WTC11 (cell line): ENCODE results near the gene ESYT1. TPM values are rescaled to one million over a fixed set of nuclear protein-coding genes. Genes with fewer than 3 reads are reported as not detected.

Experiments used
- CREB1 ChIP-seq: sonication (generic); formaldehyde crosslinking; IDR thresholded peaks from 2 replicates; pipeline ENCODE4 v1.8.0; 2023; ENCODE audit warnings: mild to moderate bottlenecking, missing genetic modification reagents
- FOXK1 ChIP-seq: sonication (generic); formaldehyde crosslinking; IDR thresholded peaks from 2 replicates; pipeline ENCODE4 v1.8.0; 2022; ENCODE audit warnings: mild to moderate bottlenecking, moderate library complexity, missing genetic modification reagents
- GTF2I ChIP-seq: fragments of 250-450 bp; sonication (Bioruptor Pico); conservative IDR thresholded peaks from 2 replicates; pipeline ENCODE4 v1.4.0; 2021; ENCODE audit warnings: mild to moderate bottlenecking
- IRF2 ChIP-seq: sonication (generic); formaldehyde crosslinking; IDR thresholded peaks from 2 replicates; pipeline ENCODE4 v1.8.0; 2022; ENCODE audit warnings: low read depth, missing genetic modification reagents, borderline replicate concordance
- JUN ChIP-seq: sonication (generic); formaldehyde crosslinking; IDR thresholded peaks from 2 replicates; pipeline ENCODE4 v1.8.0; 2023; ENCODE audit warnings: mild to moderate bottlenecking, missing genetic modification reagents
- KAT7 ChIP-seq: sonication (generic); formaldehyde crosslinking; IDR thresholded peaks from 2 replicates; pipeline ENCODE4 v1.8.1; 2023; ENCODE audit warnings: missing genetic modification reagents, mild to moderate bottlenecking, borderline replicate concordance
- OVOL2 ChIP-seq: fragments of 250-450 bp; sonication (Bioruptor Pico); IDR thresholded peaks from 2 replicates; pipeline ENCODE4 v1.9.0; 2021; ENCODE audit warnings: mild to moderate bottlenecking, borderline replicate concordance
- RELA ChIP-seq: sonication (generic); formaldehyde crosslinking; IDR thresholded peaks from 2 replicates; pipeline ENCODE4 v1.8.1; 2022; ENCODE audit warnings: missing genetic modification reagents, mild to moderate bottlenecking, borderline replicate concordance
- RORB ChIP-seq: fragments of 250-450 bp; sonication (Bioruptor Pico); IDR thresholded peaks from 2 replicates; pipeline ENCODE4 v1.9.0; 2021; ENCODE audit warnings: mild to moderate bottlenecking
- SMAD3 ChIP-seq: sonication (generic); formaldehyde crosslinking; IDR thresholded peaks from 2 replicates; pipeline ENCODE4 v1.8.0; 2022; ENCODE audit warnings: missing genetic modification reagents, mild to moderate bottlenecking, borderline replicate concordance
- TP53 ChIP-seq: sonication (generic); formaldehyde crosslinking; IDR thresholded peaks from 2 replicates; pipeline ENCODE4 v1.8.1; 2023; ENCODE audit warnings: mild to moderate bottlenecking, missing genetic modification reagents
- ZNF121 ChIP-seq: sonication (generic); formaldehyde crosslinking; IDR thresholded peaks from 2 replicates; pipeline ENCODE4 v1.8.0; 2023; ENCODE audit warnings: missing genetic modification reagents
- ZNF138 ChIP-seq: sonication (generic); formaldehyde crosslinking; conservative IDR thresholded peaks from 2 replicates; pipeline ENCODE4 v1.8.1; 2022; ENCODE audit warnings: mild to moderate bottlenecking, moderate library complexity, missing genetic modification reagents
- ZNF232 ChIP-seq: sonication (generic); formaldehyde crosslinking; IDR thresholded peaks from 2 replicates; pipeline ENCODE4 v1.8.0; 2022; ENCODE audit warnings: mild to moderate bottlenecking, missing genetic modification reagents
- ZNF416 ChIP-seq: fragments of 250-450 bp; sonication (Bioruptor Pico); IDR thresholded peaks from 2 replicates; pipeline ENCODE4 v1.9.0; 2021; ENCODE audit warnings: mild to moderate bottlenecking, inconsistent platforms
- ZNF423 ChIP-seq: fragments of 250-450 bp; sonication (Bioruptor Pico); IDR thresholded peaks from 2 replicates; pipeline ENCODE4 v2.1.2; 2022; ENCODE audit warnings: mild to moderate bottlenecking, moderate library complexity
- ZNF671 ChIP-seq: fragments of 250-450 bp; sonication (Bioruptor Pico); IDR thresholded peaks from 2 replicates; pipeline ENCODE4 v1.8.0; 2021; ENCODE audit warnings: mild to moderate bottlenecking
- total RNA-seq: library from RNA; stranded (reverse); gene quantifications from 3 replicates; pipeline ENCODE4 v1.2.3, GENCODE V29; 2021
- TF ChIP-seq, protein P1 (sequence below): fragments of 250-450 bp; sonication (Bioruptor Pico); IDR thresholded peaks from 2 replicates; pipeline ENCODE4 v1.9.0; 2021; ENCODE audit warnings: moderate library complexity, mild to moderate bottlenecking, inconsistent platforms, borderline replicate concordance
- TF ChIP-seq, protein P2 (sequence below): sonication (generic); formaldehyde crosslinking; IDR thresholded peaks from 2 replicates; pipeline ENCODE4 v1.8.1; 2023; ENCODE audit warnings: mild to moderate bottlenecking, missing genetic modification reagents
- TF ChIP-seq, protein P3 (sequence below): fragments of 250-450 bp; sonication (Bioruptor Pico); IDR thresholded peaks from 2 replicates; pipeline ENCODE4 v1.8.0; 2021; ENCODE audit warnings: mild to moderate bottlenecking
- TF ChIP-seq, protein P4 (sequence below): sonication (generic); formaldehyde crosslinking; IDR thresholded peaks from 2 replicates; pipeline ENCODE4 v1.8.1; 2022; ENCODE audit warnings: missing genetic modification reagents, borderline replicate concordance
- TF ChIP-seq, protein P5 (sequence below): sonication (generic); formaldehyde crosslinking; IDR thresholded peaks from 2 replicates; pipeline ENCODE4 v1.8.0; 2022; ENCODE audit warnings: mild to moderate bottlenecking, missing genetic modification reagents
- TF ChIP-seq, protein P6 (sequence below): sonication (generic); formaldehyde crosslinking; IDR thresholded peaks from 2 replicates; pipeline ENCODE4 v1.8.1; 2022; ENCODE audit warnings: mild to moderate bottlenecking, moderate library complexity, missing genetic modification reagents
- TF ChIP-seq, protein P7 (sequence below): sonication (generic); formaldehyde crosslinking; IDR thresholded peaks from 2 replicates; pipeline ENCODE4 v1.8.0; 2023; ENCODE audit warnings: missing genetic modification reagents, mild to moderate bottlenecking, borderline replicate concordance

The ESYT1 gene
- total RNA-seq, 1 experiment from 2014 or later: 80.1 TPM

DNA sequence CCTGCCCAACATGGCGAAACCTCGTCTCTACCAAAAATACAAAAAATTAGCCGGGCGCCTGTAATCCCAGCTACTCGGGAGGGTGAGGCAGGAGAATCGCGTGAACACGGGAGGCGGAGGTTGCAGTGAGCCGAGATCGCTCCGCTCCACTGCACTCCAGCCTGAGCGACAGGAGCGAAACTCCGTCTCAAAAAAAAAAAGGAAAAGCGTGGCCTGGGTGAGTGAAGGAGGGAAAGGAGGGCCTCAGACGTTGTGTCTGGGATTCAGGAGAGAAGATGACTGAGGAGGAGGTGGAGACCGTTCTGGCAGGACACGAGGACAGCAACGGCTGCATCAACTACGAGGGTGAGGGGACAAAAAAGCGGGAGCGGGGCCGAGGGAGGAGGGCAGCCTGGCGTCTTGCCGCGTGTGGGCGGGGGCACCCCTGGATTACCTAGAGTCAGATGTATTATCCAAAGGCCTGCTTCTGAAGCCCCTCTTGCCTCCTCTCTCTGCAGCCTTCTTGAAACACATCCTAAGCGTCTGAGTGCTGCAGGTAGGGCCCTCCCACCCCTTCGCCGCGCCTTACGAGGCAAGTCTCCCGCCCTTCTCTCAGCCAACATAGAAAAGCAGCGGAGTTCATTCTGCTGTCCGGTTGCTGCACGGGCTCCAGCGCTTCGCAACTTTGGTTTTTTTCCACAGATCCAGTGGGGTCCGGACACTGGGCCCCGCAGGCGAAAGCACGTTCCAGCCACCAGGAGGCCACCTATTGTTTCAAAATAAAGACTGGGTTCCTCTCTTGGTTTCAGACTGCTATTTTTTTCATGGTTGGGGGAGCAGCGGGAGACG lies 29.3 kb downstream of the ESYT1 start (continued):
- TF ChIP-seq FOXK1: no peak
- TF ChIP-seq, protein P1, sequence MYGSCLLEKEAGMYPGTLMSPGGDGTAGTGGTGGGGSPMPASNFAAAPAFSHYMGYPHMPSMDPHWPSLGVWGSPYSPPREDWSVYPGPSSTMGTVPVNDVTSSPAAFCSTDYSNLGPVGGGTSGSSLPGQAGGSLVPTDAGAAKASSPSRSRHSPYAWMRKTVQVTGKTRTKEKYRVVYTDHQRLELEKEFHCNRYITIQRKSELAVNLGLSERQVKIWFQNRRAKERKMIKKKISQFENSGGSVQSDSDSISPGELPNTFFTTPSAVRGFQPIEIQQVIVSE: no peak
- no peak for TF ChIP-seq RELA
- TF ChIP-seq, protein P2, sequence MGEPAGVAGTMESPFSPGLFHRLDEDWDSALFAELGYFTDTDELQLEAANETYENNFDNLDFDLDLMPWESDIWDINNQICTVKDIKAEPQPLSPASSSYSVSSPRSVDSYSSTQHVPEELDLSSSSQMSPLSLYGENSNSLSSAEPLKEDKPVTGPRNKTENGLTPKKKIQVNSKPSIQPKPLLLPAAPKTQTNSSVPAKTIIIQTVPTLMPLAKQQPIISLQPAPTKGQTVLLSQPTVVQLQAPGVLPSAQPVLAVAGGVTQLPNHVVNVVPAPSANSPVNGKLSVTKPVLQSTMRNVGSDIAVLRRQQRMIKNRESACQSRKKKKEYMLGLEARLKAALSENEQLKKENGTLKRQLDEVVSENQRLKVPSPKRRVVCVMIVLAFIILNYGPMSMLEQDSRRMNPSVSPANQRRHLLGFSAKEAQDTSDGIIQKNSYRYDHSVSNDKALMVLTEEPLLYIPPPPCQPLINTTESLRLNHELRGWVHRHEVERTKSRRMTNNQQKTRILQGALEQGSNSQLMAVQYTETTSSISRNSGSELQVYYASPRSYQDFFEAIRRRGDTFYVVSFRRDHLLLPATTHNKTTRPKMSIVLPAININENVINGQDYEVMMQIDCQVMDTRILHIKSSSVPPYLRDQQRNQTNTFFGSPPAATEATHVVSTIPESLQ: no peak
- peak; percentile 62 for TF ChIP-seq ZNF121 (CRISPR knock-in tag)
- no peak for TF ChIP-seq ZNF671 (CRISPR knock-in tag)
- peak; percentile 34; the same call in 1 of the 2 replicates for TF ChIP-seq ZNF416 (CRISPR knock-in tag)
- no peak for TF ChIP-seq GTF2I (CRISPR knock-in tag)
- TF ChIP-seq, protein P3, sequence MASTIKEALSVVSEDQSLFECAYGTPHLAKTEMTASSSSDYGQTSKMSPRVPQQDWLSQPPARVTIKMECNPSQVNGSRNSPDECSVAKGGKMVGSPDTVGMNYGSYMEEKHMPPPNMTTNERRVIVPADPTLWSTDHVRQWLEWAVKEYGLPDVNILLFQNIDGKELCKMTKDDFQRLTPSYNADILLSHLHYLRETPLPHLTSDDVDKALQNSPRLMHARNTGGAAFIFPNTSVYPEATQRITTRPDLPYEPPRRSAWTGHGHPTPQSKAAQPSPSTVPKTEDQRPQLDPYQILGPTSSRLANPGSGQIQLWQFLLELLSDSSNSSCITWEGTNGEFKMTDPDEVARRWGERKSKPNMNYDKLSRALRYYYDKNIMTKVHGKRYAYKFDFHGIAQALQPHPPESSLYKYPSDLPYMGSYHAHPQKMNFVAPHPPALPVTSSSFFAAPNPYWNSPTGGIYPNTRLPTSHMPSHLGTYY (CRISPR knock-in tag): peak; percentile 66; the same call in 1 of the 2 replicates
- no peak for TF ChIP-seq JUN (CRISPR knock-in tag)
- TF ChIP-seq, protein P4, sequence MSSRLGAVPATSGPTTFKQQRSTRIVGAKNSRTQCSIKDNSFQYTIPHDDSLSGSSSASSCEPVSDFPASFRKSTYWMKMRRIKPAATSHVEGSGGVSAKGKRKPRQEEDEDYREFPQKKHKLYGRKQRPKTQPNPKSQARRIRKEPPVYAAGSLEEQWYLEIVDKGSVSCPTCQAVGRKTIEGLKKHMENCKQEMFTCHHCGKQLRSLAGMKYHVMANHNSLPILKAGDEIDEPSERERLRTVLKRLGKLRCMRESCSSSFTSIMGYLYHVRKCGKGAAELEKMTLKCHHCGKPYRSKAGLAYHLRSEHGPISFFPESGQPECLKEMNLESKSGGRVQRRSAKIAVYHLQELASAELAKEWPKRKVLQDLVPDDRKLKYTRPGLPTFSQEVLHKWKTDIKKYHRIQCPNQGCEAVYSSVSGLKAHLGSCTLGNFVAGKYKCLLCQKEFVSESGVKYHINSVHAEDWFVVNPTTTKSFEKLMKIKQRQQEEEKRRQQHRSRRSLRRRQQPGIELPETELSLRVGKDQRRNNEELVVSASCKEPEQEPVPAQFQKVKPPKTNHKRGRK (CRISPR knock-in tag): no peak
- TF ChIP-seq ZNF138: no peak
- TF ChIP-seq, protein P5, sequence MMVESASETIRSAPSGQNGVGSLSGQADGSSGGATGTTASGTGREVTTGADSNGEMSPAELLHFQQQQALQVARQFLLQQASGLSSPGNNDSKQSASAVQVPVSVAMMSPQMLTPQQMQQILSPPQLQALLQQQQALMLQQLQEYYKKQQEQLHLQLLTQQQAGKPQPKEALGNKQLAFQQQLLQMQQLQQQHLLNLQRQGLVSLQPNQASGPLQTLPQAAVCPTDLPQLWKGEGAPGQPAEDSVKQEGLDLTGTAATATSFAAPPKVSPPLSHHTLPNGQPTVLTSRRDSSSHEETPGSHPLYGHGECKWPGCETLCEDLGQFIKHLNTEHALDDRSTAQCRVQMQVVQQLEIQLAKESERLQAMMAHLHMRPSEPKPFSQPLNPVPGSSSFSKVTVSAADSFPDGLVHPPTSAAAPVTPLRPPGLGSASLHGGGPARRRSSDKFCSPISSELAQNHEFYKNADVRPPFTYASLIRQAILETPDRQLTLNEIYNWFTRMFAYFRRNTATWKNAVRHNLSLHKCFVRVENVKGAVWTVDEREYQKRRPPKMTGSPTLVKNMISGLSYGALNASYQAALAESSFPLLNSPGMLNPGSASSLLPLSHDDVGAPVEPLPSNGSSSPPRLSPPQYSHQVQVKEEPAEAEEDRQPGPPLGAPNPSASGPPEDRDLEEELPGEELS: no peak
- no peak for TF ChIP-seq ZNF232
- TF ChIP-seq TP53 (CRISPR knock-in tag): no peak
- no peak for TF ChIP-seq RORB (CRISPR knock-in tag)
- TF ChIP-seq SMAD3: 0 out of 2 replicates have a peak, but pooled peaks have one; percentile 12
- TF ChIP-seq CREB1 (CRISPR knock-in tag): 0 out of 2 replicates have a peak, but pooled peaks have one; percentile 18
- TF ChIP-seq OVOL2 (CRISPR knock-in tag): no peak
- TF ChIP-seq, protein P6, sequence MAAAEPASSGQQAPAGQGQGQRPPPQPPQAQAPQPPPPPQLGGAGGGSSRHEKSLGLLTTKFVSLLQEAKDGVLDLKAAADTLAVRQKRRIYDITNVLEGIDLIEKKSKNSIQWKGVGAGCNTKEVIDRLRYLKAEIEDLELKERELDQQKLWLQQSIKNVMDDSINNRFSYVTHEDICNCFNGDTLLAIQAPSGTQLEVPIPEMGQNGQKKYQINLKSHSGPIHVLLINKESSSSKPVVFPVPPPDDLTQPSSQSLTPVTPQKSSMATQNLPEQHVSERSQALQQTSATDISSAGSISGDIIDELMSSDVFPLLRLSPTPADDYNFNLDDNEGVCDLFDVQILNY: no peak
- no peak for TF ChIP-seq IRF2 (CRISPR knock-in tag)
- TF ChIP-seq, protein P7, sequence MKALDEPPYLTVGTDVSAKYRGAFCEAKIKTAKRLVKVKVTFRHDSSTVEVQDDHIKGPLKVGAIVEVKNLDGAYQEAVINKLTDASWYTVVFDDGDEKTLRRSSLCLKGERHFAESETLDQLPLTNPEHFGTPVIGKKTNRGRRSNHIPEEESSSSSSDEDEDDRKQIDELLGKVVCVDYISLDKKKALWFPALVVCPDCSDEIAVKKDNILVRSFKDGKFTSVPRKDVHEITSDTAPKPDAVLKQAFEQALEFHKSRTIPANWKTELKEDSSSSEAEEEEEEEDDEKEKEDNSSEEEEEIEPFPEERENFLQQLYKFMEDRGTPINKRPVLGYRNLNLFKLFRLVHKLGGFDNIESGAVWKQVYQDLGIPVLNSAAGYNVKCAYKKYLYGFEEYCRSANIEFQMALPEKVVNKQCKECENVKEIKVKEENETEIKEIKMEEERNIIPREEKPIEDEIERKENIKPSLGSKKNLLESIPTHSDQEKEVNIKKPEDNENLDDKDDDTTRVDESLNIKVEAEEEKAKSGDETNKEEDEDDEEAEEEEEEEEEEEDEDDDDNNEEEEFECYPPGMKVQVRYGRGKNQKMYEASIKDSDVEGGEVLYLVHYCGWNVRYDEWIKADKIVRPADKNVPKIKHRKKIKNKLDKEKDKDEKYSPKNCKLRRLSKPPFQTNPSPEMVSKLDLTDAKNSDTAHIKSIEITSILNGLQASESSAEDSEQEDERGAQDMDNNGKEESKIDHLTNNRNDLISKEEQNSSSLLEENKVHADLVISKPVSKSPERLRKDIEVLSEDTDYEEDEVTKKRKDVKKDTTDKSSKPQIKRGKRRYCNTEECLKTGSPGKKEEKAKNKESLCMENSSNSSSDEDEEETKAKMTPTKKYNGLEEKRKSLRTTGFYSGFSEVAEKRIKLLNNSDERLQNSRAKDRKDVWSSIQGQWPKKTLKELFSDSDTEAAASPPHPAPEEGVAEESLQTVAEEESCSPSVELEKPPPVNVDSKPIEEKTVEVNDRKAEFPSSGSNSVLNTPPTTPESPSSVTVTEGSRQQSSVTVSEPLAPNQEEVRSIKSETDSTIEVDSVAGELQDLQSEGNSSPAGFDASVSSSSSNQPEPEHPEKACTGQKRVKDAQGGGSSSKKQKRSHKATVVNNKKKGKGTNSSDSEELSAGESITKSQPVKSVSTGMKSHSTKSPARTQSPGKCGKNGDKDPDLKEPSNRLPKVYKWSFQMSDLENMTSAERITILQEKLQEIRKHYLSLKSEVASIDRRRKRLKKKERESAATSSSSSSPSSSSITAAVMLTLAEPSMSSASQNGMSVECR (CRISPR knock-in tag): no peak
- TF ChIP-seq ZNF423 (CRISPR knock-in tag): no peak
- no peak for TF ChIP-seq KAT7
